H9 (cell line): ENCODE data around the gene EDIL3. TPM values are rescaled to one million over a fixed set of nuclear protein-coding genes. Genes with fewer than 3 reads are reported as not detected.

Source experiments
- DNase-seq: peaks from one replicate; pipeline ENCODE4 v3.0.0-alpha.2; 2017
- H2AFZ ChIP-seq: one replicate; pipeline ENCODE4 v1.6.1; 2013; ENCODE audit warnings: mild to moderate bottlenecking, low read length, control low read depth, moderate library complexity
- H2AK5ac ChIP-seq: 2 replicates; pipeline ENCODE4 v1.6.1; 2013; ENCODE audit warnings: low read length, control low read depth, mixed read lengths; ENCODE audit not compliant: insufficient read length
- H2BK120ac ChIP-seq: one replicate; pipeline ENCODE4 v1.6.1; 2013; ENCODE audit warnings: low read depth, mild to moderate bottlenecking, low read length, control low read depth, inconsistent platforms; ENCODE audit not compliant: poor library complexity, severe bottlenecking
- H2BK12ac ChIP-seq: 2 replicates; pipeline ENCODE4 v1.6.1; 2013; ENCODE audit warnings: low read length, control low read depth, mixed read lengths, low read depth; ENCODE audit not compliant: insufficient read length
- H2BK15ac ChIP-seq: 2 replicates; pipeline ENCODE4 v1.6.1; 2013; ENCODE audit warnings: low read depth, low read length, control low read depth
- H2BK20ac ChIP-seq: one replicate; pipeline ENCODE4 v1.6.1; 2013; ENCODE audit warnings: low read depth, mild to moderate bottlenecking, low read length, control low read depth, inconsistent platforms; ENCODE audit not compliant: poor library complexity, severe bottlenecking
- H2BK5ac ChIP-seq: 2 replicates; pipeline ENCODE4 v1.6.1; 2013; ENCODE audit warnings: low read length, control low read depth, mixed read lengths; ENCODE audit not compliant: insufficient read length
- H3K14ac ChIP-seq: 2 replicates; pipeline ENCODE4 v1.6.1; 2013; ENCODE audit warnings: low read length, control low read depth; ENCODE audit not compliant: insufficient read depth
- H3K18ac ChIP-seq: 2 replicates; pipeline ENCODE4 v1.6.1; 2013; ENCODE audit warnings: low read depth, mild to moderate bottlenecking, mixed read lengths, low read length, control low read depth; ENCODE audit not compliant: insufficient read length
- H3K23ac ChIP-seq: 2 replicates; pipeline ENCODE4 v1.6.1; 2013; ENCODE audit warnings: low read length, control low read depth, mixed read lengths, low read depth; ENCODE audit not compliant: insufficient read length
- H3K23me2 ChIP-seq: 2 replicates; pipeline ENCODE4 v1.6.1; 2013; ENCODE audit warnings: low read depth, mild to moderate bottlenecking, mixed read lengths, low read length, control low read depth; ENCODE audit not compliant: insufficient read length, poor library complexity, severe bottlenecking
- H3K27ac ChIP-seq: 2 replicates; pipeline ENCODE4 v1.5.1; 2013; ENCODE audit warnings: low read length, control low read depth, mixed read lengths, low read depth; ENCODE audit not compliant: insufficient read length
- H3K27me3 ChIP-seq: 2 replicates; pipeline ENCODE4 v1.6.1; 2013; ENCODE audit warnings: low read length, control low read depth, inconsistent platforms; ENCODE audit not compliant: insufficient read depth
- H3K4ac ChIP-seq: 2 replicates; pipeline ENCODE4 v1.6.1; 2013; ENCODE audit warnings: low read depth, mild to moderate bottlenecking, control low read depth, inconsistent platforms, low read length, moderate library complexity
- H3K4me1 ChIP-seq: 2 replicates; pipeline ENCODE4 v1.6.1; 2013; ENCODE audit warnings: low read length, control low read depth, inconsistent platforms; ENCODE audit not compliant: insufficient read depth
- H3K4me2 ChIP-seq: 2 replicates; pipeline ENCODE4 v1.6.1; 2013; ENCODE audit warnings: low read length, control low read depth, mixed read lengths; ENCODE audit not compliant: insufficient read length, insufficient read depth
- H3K56ac ChIP-seq: 2 replicates; pipeline ENCODE4 v1.6.1; 2013; ENCODE audit warnings: low read depth, mild to moderate bottlenecking, mixed read lengths, low read length, control low read depth; ENCODE audit not compliant: insufficient read length
- H3K79me1 ChIP-seq: 2 replicates; pipeline ENCODE4 v1.6.1; 2013; ENCODE audit warnings: low read depth, mild to moderate bottlenecking, moderate library complexity, low read length, control low read depth, inconsistent platforms; ENCODE audit not compliant: insufficient read depth, poor library complexity, severe bottlenecking
- H3K79me2 ChIP-seq: 2 replicates; pipeline ENCODE4 v1.6.1; 2013; ENCODE audit warnings: low read length, control low read depth, inconsistent platforms; ENCODE audit not compliant: insufficient read depth
- H3K9ac ChIP-seq: 2 replicates; pipeline ENCODE4 v1.6.1; 2013; ENCODE audit warnings: low read length, control low read depth, mixed read lengths; ENCODE audit not compliant: insufficient read length; ENCODE audit errors: extremely low read depth
- H3K9me3 ChIP-seq: one replicate; pipeline ENCODE4 v1.6.1; 2013; ENCODE audit warnings: low read depth, low read length, inconsistent platforms; ENCODE audit not compliant: control insufficient read depth
- H3T11ph ChIP-seq: one replicate; pipeline ENCODE4 v1.6.1; 2013; ENCODE audit warnings: mild to moderate bottlenecking, low read length, control low read depth, inconsistent platforms
- H4K20me1 ChIP-seq: one replicate; pipeline ENCODE4 v1.6.1; 2013; ENCODE audit not compliant: control insufficient read depth, insufficient read length, insufficient read depth
- H4K5ac ChIP-seq: 2 replicates; pipeline ENCODE4 v1.6.1; 2013; ENCODE audit warnings: low read depth, mild to moderate bottlenecking, mixed read lengths, low read length, control low read depth; ENCODE audit not compliant: insufficient read length
- H4K8ac ChIP-seq: replicated peaks from 2 replicates; pipeline ENCODE4 v1.6.1; 2013; ENCODE audit warnings: low read length, control low read depth, mixed read lengths, low read depth; ENCODE audit not compliant: insufficient read length
- H4K91ac ChIP-seq: 2 replicates; pipeline ENCODE4 v1.6.1; 2013; ENCODE audit warnings: low read depth, mild to moderate bottlenecking, moderate library complexity, mixed read lengths, low read length, control low read depth; ENCODE audit not compliant: insufficient read length
- H3K27ac Mint-ChIP-seq, 3 experiments: 2 replicates in 2 of 3; 3 replicates in 1 of 3; pipeline ENCODE4 v1.8.0; 2020 to 2021; ENCODE audit warnings: mixed read lengths in 3 of 3, mild to moderate bottlenecking in 1 of 3, moderate library complexity in 1 of 3
- H3K27me3 Mint-ChIP-seq: 2 replicates; pipeline ENCODE4 v1.8.0; 2021; ENCODE audit warnings: low read depth, mild to moderate bottlenecking, moderate library complexity, mixed read lengths
- H3K36me3 Mint-ChIP-seq, 3 experiments: 2 replicates in 2 of 3; 3 replicates in 1 of 3; pipeline ENCODE4 v1.8.0; 2020 to 2021; ENCODE audit warnings: low read depth in 3 of 3, mixed read lengths in 3 of 3; ENCODE audit not compliant: insufficient read depth in 1 of 3
- H3K4me1 Mint-ChIP-seq, 2 experiments: 2 replicates each; pipeline ENCODE4 v1.8.0; 2020; ENCODE audit warnings: mixed read lengths in 2 of 2
- H3K4me3 Mint-ChIP-seq, 2 experiments: 2 replicates in 1 of 2; 3 replicates in 1 of 2; pipeline ENCODE4 v1.8.0; 2020 to 2021; ENCODE audit warnings: mild to moderate bottlenecking in 2 of 2, mixed read lengths in 2 of 2, moderate library complexity in 1 of 2
- H3K9me3 Mint-ChIP-seq, 2 experiments: 2 replicates in 1 of 2; 3 replicates in 1 of 2; pipeline ENCODE4 v1.8.0; 2020; ENCODE audit warnings: mild to moderate bottlenecking in 2 of 2, mixed read lengths in 2 of 2, moderate library complexity in 1 of 2
- WGBS: extraction: QIAGEN DNeasy Blood & Tissue Kit; methylation state at CpG from one replicate; pipeline ENCODE4 v1.1.7; 2013; ENCODE audit warnings: missing lambda C conversion rate, low lambda C conversion rate, mixed read lengths; ENCODE audit not compliant: insufficient read length; ENCODE audit errors: extremely low coverage; 5-methylcytosine and 5-hydroxymethylcytosine counted together
- total RNA-seq: library from RNA; stranded (reverse); gene quantifications from 2 replicates; pipeline ENCODE4 v1.2.1, GENCODE V29; 2021
- TF ChIP-seq, protein P1 (sequence below): fragments of 200-600 bp; sonication (generic); conservative IDR thresholded peaks from 3 replicates; pipeline ENCODE4 v1.8.0; 2021; ENCODE audit warnings: antibody characterized with exemption, mild to moderate bottlenecking

The EDIL3 gene
- total RNA-seq, 1 experiment from 2014 or later, result 61.9 TPM

DNA sequence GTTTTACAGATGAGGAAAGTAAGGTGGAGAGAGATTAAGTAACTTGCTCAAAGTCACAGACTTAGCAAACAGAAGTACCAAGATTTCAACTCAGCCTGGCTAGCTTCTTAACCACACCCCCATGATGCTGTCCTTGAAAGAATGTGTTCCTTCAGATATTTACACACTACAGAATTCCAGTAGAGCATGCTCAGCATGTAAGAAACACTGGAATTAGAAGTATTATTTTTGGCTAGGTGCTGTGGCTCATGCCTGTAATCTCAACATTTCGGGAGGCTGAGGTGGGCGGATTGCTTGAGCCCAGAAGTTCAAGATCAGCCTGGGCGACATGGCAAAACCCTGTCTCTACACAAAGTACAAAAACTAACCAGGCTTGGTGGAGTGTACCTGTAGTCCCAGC, 142.4 kb downstream of the EDIL3 start:
- Histone ChIP-seq H4K20me1 (no peaks in the 10 kb centered on the region), H3K79me2 (no peaks in the 10 kb centered on the region), H2BK120ac (no peak overlapping the region), H2BK5ac (no peak overlapping the region), H3K9me3 (no peaks in the 10 kb centered on the region), H4K91ac (no peak overlapping the region), H3K56ac (no peak overlapping the region), H3K4me1 (no peaks in the 10 kb centered on the region), H3K4ac (no peak overlapping the region), H2BK15ac (no peak overlapping the region), H3K23me2 (no peaks in the 10 kb centered on the region), H3K23ac (no peak overlapping the region), H2BK12ac (no peak overlapping the region), H3T11ph (no peak overlapping the region), H4K8ac (no peak overlapping the region), H4K5ac (no peak overlapping the region), H3K27me3 (no peaks in the 10 kb centered on the region), H3K18ac (no peak overlapping the region), H2AFZ (no peak overlapping the region), H3K9ac (no peak overlapping the region), H2BK20ac (no peak overlapping the region), H3K79me1 (no peaks in the 10 kb centered on the region), H2AK5ac (no peak overlapping the region), H3K4me2 (no peak overlapping the region), H3K27ac (no peak overlapping the region), H3K14ac (no peak overlapping the region)
- DNase-seq, result no peak
- no peaks in the 10 kb centered on the region for H3K27me3 Mint-ChIP-seq
- TF ChIP-seq, protein P1, sequence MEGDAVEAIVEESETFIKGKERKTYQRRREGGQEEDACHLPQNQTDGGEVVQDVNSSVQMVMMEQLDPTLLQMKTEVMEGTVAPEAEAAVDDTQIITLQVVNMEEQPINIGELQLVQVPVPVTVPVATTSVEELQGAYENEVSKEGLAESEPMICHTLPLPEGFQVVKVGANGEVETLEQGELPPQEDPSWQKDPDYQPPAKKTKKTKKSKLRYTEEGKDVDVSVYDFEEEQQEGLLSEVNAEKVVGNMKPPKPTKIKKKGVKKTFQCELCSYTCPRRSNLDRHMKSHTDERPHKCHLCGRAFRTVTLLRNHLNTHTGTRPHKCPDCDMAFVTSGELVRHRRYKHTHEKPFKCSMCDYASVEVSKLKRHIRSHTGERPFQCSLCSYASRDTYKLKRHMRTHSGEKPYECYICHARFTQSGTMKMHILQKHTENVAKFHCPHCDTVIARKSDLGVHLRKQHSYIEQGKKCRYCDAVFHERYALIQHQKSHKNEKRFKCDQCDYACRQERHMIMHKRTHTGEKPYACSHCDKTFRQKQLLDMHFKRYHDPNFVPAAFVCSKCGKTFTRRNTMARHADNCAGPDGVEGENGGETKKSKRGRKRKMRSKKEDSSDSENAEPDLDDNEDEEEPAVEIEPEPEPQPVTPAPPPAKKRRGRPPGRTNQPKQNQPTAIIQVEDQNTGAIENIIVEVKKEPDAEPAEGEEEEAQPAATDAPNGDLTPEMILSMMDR, result no peak
- no peaks in the 10 kb centered on the region; a peak in 1 of 5 replicates for H3K9me3 Mint-ChIP-seq
- no peak overlapping the region; a peak in 1 of 7 replicates for H3K27ac Mint-ChIP-seq
- WGBS, result no CpG with 5 or more reads among the region's 3 CpGs
- H3K4me3 Mint-ChIP-seq, result no peak overlapping the region
- H3K36me3 Mint-ChIP-seq, result peaks cover 0 to 5% (median 0%) of the 10 kb centered on the region in 3 experiments; a peak in 2 of 7 replicates
- peaks cover 0 to 4% of the 10 kb centered on the region in 2 experiments; a peak in 2 of 4 replicates for H3K4me1 Mint-ChIP-seq
